ENCODE measurements around the gene MARCHF3. TPM values are rescaled to one million over a fixed set of nuclear protein-coding genes. Genes with fewer than 3 reads are reported as not detected.

Gene MARCHF3
- total RNA-seq, 1 donor from 2014 or later: 35.7 TPM

DNA sequence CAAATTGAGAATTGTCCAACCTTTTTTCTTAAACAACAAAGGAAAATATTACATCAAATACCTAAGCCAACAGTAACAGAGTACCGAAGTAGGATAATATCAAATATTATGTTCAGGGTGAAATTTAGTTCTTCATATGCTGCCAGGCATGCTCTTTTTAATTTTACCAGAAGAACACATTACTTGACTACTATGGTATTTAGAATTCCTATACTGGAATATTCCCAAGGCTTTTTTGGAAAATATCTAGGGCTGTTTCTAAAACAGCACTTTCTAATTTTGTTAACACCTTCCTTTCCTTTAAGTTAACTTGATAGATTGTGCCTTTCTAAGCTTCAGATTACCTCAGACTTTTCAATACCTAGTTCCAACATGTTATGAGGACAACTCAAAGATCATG is 48.7 kb downstream of the MARCHF3 start:
- H3K4me3 ChIP-seq: no peak overlapping the region
- H3K36me3 ChIP-seq: no peaks in the 10 kb centered on the region
- DNase-seq: no peak
- intact Hi-C loops (cut with micrococcal nuclease): no loop called here
- H3K9me3 ChIP-seq (replicated peaks): no peaks in the 10 kb centered on the region
- peak overlapping the region; percentile 85 for H3K27ac ChIP-seq (replicated peaks)
- TF ChIP-seq, protein P1, sequence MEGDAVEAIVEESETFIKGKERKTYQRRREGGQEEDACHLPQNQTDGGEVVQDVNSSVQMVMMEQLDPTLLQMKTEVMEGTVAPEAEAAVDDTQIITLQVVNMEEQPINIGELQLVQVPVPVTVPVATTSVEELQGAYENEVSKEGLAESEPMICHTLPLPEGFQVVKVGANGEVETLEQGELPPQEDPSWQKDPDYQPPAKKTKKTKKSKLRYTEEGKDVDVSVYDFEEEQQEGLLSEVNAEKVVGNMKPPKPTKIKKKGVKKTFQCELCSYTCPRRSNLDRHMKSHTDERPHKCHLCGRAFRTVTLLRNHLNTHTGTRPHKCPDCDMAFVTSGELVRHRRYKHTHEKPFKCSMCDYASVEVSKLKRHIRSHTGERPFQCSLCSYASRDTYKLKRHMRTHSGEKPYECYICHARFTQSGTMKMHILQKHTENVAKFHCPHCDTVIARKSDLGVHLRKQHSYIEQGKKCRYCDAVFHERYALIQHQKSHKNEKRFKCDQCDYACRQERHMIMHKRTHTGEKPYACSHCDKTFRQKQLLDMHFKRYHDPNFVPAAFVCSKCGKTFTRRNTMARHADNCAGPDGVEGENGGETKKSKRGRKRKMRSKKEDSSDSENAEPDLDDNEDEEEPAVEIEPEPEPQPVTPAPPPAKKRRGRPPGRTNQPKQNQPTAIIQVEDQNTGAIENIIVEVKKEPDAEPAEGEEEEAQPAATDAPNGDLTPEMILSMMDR (IDR thresholded peaks at IDR 0.05; ENCODE audit: borderline replicate concordance): no peak
- no peaks in the 10 kb centered on the region for H3K27me3 ChIP-seq (ENCODE audit: low read depth)
- H3K4me1 ChIP-seq: peaks cover 78% of the 10 kb centered on the region

DNA sequence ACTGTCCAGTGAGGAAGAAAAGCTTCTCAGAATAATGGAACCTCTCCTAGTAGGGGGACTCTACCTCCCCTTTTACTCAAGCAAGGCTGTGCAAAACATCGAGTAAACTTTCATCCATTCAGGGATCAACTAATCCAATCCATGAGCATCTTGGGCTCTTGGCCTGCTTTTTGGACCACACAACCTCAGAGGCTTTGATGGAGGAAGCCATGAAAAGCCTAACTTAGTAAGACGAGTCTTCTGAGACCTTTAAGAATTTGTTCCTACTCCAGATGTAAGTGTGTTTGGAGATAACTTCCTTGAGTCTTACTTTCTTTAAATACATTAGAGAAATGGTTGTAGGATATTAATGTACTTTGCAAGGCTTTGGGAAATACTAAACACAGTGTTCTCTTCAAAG is 49.1 kb downstream of the MARCHF3 start:
- intact Hi-C loops (cut with micrococcal nuclease): no loop called here
- H3K27me3 ChIP-seq (ENCODE audit: low read depth): no peaks in the 10 kb centered on the region
- H3K4me1 ChIP-seq: peaks cover 80% of the 10 kb centered on the region
- no peak overlapping the region for H3K4me3 ChIP-seq
- no peaks in the 10 kb centered on the region for H3K36me3 ChIP-seq
- TF ChIP-seq, protein P1 (IDR thresholded peaks at IDR 0.05; ENCODE audit: borderline replicate concordance): no peak
- no peaks in the 10 kb centered on the region for H3K9me3 ChIP-seq (replicated peaks)
- DNase-seq: no peak
- H3K27ac ChIP-seq (replicated peaks): no peak overlapping the region

DNA sequence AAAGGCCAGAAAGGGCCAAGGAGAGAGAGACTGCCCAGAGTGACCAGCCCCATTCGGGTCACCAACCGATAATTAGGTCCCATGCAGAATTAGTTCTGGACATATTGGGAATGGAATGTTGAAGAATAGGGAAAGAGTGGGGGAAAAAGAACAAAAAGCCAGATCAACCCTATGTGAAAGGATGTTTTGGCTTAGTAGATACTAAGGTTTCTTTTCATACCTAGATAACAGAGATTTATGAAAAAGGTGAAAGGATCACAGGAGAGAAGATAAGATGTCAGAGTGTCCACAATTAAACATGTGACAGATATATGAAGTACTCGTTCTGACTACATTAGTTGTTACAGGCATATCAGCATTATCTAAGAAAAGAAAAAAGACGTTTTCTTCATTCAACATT is 52.1 kb downstream of the MARCHF3 start:
- Histone ChIP-seq H3K27ac (replicated peaks) (peak overlapping the region; percentile 6), H3K36me3 (no peaks in the 10 kb centered on the region), H3K9me3 (replicated peaks) (no peaks in the 10 kb centered on the region), H3K27me3 (ENCODE audit: low read depth) (no peaks in the 10 kb centered on the region), H3K4me1 (peaks cover 56% of the 10 kb centered on the region), H3K4me3 (no peak overlapping the region)
- TF ChIP-seq, protein P1 (IDR thresholded peaks at IDR 0.05; ENCODE audit: borderline replicate concordance): no peak
- intact Hi-C loops (cut with micrococcal nuclease): no loop called here
- no peak for DNase-seq

DNA sequence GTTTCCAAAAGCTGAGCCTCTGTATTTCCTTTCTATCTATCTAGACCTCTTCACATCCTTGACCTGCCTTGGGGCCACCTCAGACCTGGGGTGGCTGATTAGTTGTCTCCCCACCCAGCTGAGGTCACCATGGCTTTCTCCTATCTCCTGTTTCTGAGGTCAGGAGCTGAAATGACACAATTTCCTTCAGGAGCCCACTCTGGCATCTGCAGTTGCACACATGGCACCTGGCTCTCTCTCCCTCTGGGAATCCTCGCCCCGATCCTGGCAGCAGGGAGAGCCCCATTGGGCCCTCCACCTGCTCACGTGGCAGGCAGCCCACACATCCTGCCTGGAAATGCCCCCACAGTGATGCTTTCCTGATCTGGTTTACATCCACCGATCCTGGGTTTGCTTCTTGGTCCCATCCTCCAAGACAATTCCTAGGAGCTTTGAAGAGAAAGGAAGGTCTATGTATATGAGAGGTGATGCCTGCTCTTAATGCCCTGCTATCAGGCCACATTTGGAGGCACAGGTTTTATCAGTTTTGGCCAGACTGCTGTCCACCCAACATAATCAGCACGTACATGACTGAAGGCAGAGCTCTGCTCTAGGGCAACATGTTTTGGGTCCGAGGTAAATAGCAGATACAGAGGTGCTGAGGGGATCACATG is 53.7 kb downstream of the MARCHF3 start:
- Histone ChIP-seq H3K4me1 (peaks cover 56% of the 10 kb centered on the region), H3K27ac (replicated peaks) (peak overlapping the region; percentile 34), H3K4me3 (no peak overlapping the region), H3K9me3 (replicated peaks) (no peaks in the 10 kb centered on the region), H3K27me3 (ENCODE audit: low read depth) (no peaks in the 10 kb centered on the region), H3K36me3 (no peaks in the 10 kb centered on the region)
- TF ChIP-seq, protein P1 (IDR thresholded peaks at IDR 0.05; ENCODE audit: borderline replicate concordance): no peak
- no peak for DNase-seq
- intact Hi-C loops (cut with micrococcal nuclease): no loop called here

DNA sequence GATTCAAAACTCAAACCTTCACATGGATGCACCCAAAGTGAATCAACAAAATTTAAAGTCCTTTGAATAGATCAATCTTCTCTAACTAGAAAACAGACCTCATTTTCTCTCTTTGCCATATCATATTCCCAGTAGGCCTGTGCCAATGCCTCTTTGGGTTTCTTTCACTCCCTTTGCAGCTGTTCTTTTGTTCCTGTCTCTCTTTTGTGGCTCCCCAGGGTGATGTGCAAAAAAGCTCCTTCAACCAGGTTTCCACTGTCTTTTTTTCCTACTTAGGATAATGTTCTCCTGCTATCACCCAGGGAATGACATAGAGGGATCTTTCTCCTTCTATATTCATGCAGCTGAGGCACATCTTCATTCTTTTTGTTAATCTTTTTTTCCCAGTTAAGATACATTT is 54.6 kb downstream of the MARCHF3 start:
- DNase-seq: no peak
- no peak overlapping the region for H3K27ac ChIP-seq (replicated peaks)

More for the DNA sequence above, 54.6 kb downstream of the MARCHF3 start:
- H3K36me3 ChIP-seq: no peaks in the 10 kb centered on the region
- peaks cover 56% of the 10 kb centered on the region for H3K4me1 ChIP-seq
- no peak overlapping the region for H3K4me3 ChIP-seq
- TF ChIP-seq, protein P1 (IDR thresholded peaks at IDR 0.05; ENCODE audit: borderline replicate concordance): no peak
- no peaks in the 10 kb centered on the region for H3K9me3 ChIP-seq (replicated peaks)
- intact Hi-C loops (cut with micrococcal nuclease): no loop called here
- no peaks in the 10 kb centered on the region for H3K27me3 ChIP-seq (ENCODE audit: low read depth)
